ENCODE measurements around the gene WNT3A.

WNT3A gene

DNA sequence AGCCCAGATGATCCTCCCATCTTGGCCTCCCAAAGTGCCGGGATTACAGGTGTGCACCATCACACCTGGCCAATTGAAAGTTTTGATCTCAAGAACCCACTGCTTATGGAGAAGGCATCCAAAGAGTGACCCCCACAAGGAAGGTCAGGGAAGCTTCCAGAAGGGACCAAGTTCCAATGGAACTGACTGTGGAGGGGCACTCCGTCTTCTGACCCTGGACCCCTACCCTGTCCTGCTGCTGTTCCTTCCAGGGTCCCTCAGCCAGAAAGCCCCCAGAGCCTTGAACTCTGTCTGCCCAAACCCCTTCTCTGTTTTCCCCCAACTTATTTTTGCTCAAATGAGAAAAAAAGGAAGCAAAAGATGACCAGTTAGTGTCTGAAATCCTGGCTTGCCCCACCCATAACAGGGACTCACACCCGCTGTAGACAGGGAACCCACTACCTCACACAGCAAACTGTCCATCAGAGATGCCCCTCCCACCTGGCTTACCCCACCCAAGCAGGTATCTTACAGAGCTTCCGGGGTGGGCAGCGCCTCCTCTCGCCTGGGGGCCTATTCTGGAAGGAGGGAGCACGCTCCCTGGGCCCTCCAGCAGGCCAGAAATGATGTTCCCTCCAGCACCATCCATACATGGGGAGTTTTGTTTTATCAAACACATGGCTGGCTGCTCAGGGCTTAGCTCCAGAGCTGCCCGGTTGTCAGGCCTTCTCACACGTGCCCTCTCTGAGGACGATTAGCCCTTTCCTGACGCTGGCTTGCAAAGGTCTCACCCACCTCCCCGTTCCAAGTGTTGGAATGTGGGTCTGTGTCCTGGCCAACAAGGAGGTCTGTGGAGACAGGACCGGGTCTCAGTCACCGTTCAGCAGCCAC is 3.1 kb upstream of the WNT3A start:
- no peak overlapping the region for H3K27ac ChIP-seq (replicated peaks)
- DNase-seq (ENCODE audit: low read depth in 1 of 2, low spot score in 1 of 2), result no peak
- TF ChIP-seq REST (IDR thresholded peaks at IDR 0.05; ENCODE audit: insufficient replicate concordance, low read depth) (no peak), SPI1 (IDR thresholded peaks at IDR 0.05; ENCODE audit: borderline replicate concordance, low read depth) (no peak), POLR2AphosphoS5 (IDR thresholded peaks at IDR 0.05; ENCODE audit: low read depth) (no peak), GABPA (IDR thresholded peaks at IDR 0.05; ENCODE audit: low read depth) (no peak), CTCF (IDR thresholded peaks at IDR 0.05; ENCODE audit: insufficient read depth, low read length) (no peak)
- no peak overlapping the region for H3K4me3 ChIP-seq (replicated peaks; ENCODE audit: insufficient read depth, low read length)
- peaks cover 37% of the 10 kb centered on the region for H3K27me3 ChIP-seq (ENCODE audit: insufficient read depth, poor library complexity, severe bottlenecking)

DNA sequence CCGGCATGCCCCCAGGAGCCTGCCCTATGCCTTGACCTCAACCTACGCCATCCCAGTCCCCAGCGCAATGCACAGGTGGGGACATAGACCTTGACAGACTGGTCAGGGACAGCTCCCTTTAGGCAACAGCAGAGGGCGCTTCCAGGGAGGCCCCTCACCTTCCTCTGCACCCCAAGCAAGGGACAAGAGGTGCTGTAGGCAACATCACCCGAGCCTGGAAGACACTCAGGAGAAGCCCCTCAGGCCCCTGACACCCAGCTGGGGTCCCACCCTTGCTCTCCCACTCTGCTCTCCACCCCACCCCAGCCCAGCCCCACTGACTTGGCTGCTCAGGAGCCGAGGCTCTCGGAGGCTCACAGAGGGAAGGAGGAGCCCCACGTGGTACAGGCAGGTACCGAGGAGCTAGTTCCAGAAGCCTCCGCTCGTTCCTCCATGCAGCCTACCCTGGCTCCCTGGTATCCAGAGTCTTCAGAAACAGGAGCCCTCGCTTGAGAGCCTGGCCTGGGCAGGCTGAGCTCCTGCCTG is 2.4 kb upstream of the WNT3A start:
- Histone ChIP-seq H3K27me3 (ENCODE audit: insufficient read depth, poor library complexity, severe bottlenecking) (peaks cover 44% of the 10 kb centered on the region), H3K4me3 (replicated peaks; ENCODE audit: insufficient read depth, low read length) (no peak overlapping the region), H3K27ac (replicated peaks) (no peak overlapping the region)
- TF ChIP-seq SPI1 (IDR thresholded peaks at IDR 0.05; ENCODE audit: borderline replicate concordance, low read depth) (no peak), POLR2AphosphoS5 (IDR thresholded peaks at IDR 0.05; ENCODE audit: low read depth) (no peak), GABPA (IDR thresholded peaks at IDR 0.05; ENCODE audit: low read depth) (no peak), REST (IDR thresholded peaks at IDR 0.05; ENCODE audit: insufficient replicate concordance, low read depth) (no peak), CTCF (IDR thresholded peaks at IDR 0.05; ENCODE audit: insufficient read depth, low read length) (peak; percentile 14)
- peak in 1 of 2 experiments; percentile 21 for DNase-seq (ENCODE audit: low read depth in 1 of 2, low spot score in 1 of 2)

DNA sequence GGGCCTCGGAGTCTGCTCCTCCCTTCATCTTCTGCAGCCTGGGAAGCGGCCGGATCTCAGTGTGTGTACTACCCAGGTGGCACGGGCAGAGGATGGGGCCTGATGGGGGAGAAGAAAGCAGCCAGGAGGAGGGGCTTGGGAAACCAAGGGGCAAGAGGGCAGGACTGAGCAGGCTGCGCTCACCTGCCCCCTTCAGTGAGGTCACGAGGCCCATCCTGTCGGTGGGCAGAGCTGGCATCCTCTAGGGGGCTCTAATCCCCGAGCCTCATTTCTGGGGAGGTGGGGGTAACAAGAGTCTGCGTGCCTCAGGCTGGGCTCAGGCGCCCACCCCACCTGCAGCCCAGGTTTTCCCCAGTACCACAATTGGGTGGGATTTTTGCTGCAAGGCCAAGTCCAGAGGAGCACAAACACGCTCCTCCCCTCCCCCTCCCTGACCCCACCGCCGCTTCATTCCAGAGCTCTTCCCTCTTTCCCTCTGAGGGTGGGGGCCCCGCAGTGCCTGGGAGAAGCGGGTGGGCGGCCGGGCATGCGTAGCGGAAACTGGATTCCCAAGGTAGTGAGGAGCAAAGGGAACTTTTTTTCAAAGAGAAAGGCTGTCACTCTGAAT is 1.8 kb upstream of the WNT3A start:
- no peak for DNase-seq (ENCODE audit: low read depth in 1 of 2, low spot score in 1 of 2)
- Histone ChIP-seq H3K27ac (replicated peaks) (no peak overlapping the region), H3K27me3 (ENCODE audit: insufficient read depth, poor library complexity, severe bottlenecking) (peaks cover 49% of the 10 kb centered on the region), H3K4me3 (replicated peaks; ENCODE audit: insufficient read depth, low read length) (no peak overlapping the region)
- TF ChIP-seq CTCF (IDR thresholded peaks at IDR 0.05; ENCODE audit: insufficient read depth, low read length) (no peak), REST (IDR thresholded peaks at IDR 0.05; ENCODE audit: insufficient replicate concordance, low read depth) (no peak), SPI1 (IDR thresholded peaks at IDR 0.05; ENCODE audit: borderline replicate concordance, low read depth) (no peak), POLR2AphosphoS5 (IDR thresholded peaks at IDR 0.05; ENCODE audit: low read depth) (no peak), GABPA (IDR thresholded peaks at IDR 0.05; ENCODE audit: low read depth) (no peak)

Data from HL-60 (cell line).